NCI-H524 treated with DMSO at 0.1 percent for 48 hours (cell line): ENCODE data around the gene LSM12.
A peak's percentile ranks its signal among the peaks of the same experiment; 100 is the strongest.
"Not testable (repeated sequence)": the region's sequence is repeated elsewhere in the genome, so short reads cannot be mapped to it uniquely, and the experiment has no call there.

Source experiments
- DNase-seq: peaks from one replicate; lab custom pipeline; 2025; lab: John Stamatoyannopoulos, UW

The LSM12 gene

GRCh38 chr17:44044071-44044470 is 22.4 kb downstream of the LSM12 start:
- DNase-seq: no peak

GRCh38 chr17:44043272-44043696 is 23.2 kb downstream of the LSM12 start:
- DNase-seq: no peak

- DNase-seq: no peak
These were observed 26.4 kb downstream of the LSM12 start for GRCh38 chr17:44039829-44040635.

- DNase-seq: peak; percentile 89
These were observed 27.9 kb downstream of the LSM12 start for GRCh38 chr17:44038604-44039011.

- DNase-seq: no peak
These were observed 29.0 kb downstream of the LSM12 start for GRCh38 chr17:44037471-44037870.

- not testable (repeated sequence) for DNase-seq
These were observed 31.8 kb downstream of the LSM12 start for GRCh38 chr17:44034688-44035087.

GRCh38 chr17:44033861-44034408 is 32.5 kb downstream of the LSM12 start:
- DNase-seq: no peak

- DNase-seq: no peak
These were observed 36.0 kb downstream of the LSM12 start for GRCh38 chr17:44030482-44030881.

- DNase-seq: no peak
These were observed 36.7 kb downstream of the LSM12 start for GRCh38 chr17:44029736-44030135.

- DNase-seq: no peak
These were observed 41.6 kb downstream of the LSM12 start for GRCh38 chr17:44024853-44025252.

GRCh38 chr17:44024271-44024663 is 42.2 kb downstream of the LSM12 start:
- DNase-seq: peak; percentile 90

- no peak for DNase-seq
These were observed 42.8 kb downstream of the LSM12 start for GRCh38 chr17:44023545-44024270.

- DNase-seq: no peak
These were observed 44.2 kb downstream of the LSM12 start for GRCh38 chr17:44022246-44022645.

- not testable (repeated sequence) for DNase-seq
These were observed 45.2 kb downstream of the LSM12 start for GRCh38 chr17:44021227-44021626.

- peak; percentile 84 for DNase-seq
These were observed 51.9 kb downstream of the LSM12 start, which contains the start of gene TMEM101 for GRCh38 chr17:44014437-44015172. Gene TMEM101, minus strand, starts transcription at chr17:44014963. Its CDS starts 11 bp downstream, at chr17:44014952.

- DNase-seq: no peak
These were observed 52.4 kb downstream of the LSM12 start for GRCh38 chr17:44014133-44014436.

- DNase-seq: no peak
These were observed 53.6 kb downstream of the LSM12 start for GRCh38 chr17:44012874-44013273.

- no peak for DNase-seq
These were observed 54.1 kb downstream of the LSM12 start for GRCh38 chr17:44012391-44012790.

- DNase-seq: no peak
These were observed 54.6 kb downstream of the LSM12 start for GRCh38 chr17:44011876-44012275.

GRCh38 chr17:44010966-44011647 is 55.4 kb downstream of the LSM12 start:
- no peak for DNase-seq

- no peak for DNase-seq
These were observed 58.1 kb downstream of the LSM12 start for GRCh38 chr17:44008205-44008909.
